ENCODE data around the gene KLHL17. TPM values are rescaled to one million over a fixed set of nuclear protein-coding genes. Genes with fewer than 3 reads are reported as not detected.

The KLHL17 gene
- total RNA-seq, 1 donor from 2014 or later: 6.1 TPM

DNA sequence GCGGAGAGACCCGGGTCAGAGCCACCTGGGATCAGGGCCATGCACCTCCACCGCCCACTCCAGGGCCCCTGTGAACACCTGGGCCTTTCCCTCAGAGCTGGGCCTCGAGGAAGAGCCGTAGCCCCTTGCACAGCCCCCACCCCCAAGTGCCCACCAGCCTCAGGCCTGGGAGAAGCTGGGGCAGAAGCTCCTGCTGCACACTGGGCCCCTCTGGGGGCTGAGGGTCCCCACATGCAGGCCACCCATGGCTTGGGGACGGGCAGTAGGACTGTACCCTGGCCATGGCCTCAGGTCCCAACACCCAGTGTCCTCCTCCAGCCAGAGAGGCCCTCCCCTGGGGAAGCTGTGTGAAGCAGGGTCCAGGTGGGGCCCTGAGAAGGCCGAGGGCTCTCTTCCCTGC, 7.8 kb upstream of the KLHL17 start:
- no peak for DNase-seq

DNA sequence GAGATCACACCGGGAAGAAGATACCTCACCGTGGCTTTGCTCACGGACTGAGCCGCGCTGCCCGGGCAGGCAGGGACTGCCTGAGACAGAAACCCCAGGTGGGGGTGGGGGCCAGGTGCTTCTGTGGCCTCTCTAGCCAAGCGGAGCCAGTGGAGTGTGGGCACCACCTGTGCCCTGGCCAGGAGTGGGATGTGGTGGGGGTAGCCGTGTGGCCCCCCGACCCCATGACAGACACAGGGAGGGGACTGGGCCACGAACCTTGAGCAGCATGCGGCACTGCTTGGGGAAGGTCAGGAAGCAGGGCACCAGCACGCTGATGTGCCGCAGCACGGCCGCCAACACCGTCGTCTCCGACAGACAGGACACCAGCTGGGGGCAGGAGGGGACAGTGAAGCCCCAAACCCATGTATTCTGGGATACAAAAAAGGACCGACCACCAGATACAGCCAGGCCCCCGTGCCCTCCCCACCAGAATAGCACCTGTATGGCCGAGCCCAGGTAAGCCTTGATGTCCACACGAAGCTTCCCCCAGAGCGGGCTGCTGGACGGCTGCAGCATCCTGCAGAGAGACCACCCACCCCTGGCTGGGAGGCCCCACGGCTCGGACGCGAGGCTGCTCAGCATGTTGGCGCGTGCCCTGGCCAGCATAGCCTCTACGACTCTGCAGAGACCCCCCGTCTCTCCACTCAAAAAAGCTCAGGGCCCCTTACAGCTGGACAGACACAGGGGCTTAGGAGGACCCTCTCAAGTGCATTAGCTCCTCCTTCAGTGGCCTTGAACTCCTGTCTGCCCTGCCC, 6.7 kb upstream of the KLHL17 start:
- no peak for DNase-seq

DNA sequence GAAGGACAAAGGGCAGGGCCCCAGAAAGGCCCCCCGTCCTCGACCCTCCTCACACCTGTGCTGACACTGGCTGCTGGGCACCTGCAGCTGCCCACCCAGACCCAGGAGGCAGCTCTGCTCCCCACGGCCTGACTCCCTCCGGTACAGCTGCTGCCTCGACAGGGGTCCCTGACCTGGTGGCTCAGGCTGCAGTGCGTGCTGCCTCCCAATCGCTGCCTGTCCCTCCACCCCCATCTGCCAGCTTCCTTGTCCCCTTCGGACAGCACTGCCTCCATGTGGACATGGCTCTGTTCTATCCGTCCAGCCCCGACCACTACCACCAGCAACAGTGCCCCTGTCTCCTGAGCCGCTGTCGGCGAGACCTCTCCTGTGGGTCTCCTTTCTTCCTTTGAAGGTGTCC, 5.5 kb upstream of the KLHL17 start:
- no peak for DNase-seq

DNA sequence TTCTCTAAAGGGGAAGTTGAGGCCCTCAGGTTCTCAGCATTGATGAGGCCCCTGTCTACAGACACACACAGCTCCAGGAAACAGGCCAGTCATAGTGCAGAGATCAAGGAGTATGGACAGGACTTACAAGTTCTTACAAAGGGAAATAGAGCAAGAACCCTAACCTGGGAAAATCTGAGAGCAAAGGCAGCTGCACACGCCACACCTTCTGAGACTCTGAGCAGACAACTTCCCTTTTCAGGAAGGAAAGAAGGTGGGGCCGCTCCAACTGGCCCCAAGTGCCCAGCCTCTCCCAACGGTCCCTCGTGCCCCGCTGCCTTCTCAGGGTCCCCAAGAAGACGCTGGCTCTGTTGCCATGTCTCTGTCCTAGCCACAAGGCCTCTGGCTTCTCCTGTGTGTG, 4.9 kb upstream of the KLHL17 start:
- DNase-seq: no peak

DNA sequence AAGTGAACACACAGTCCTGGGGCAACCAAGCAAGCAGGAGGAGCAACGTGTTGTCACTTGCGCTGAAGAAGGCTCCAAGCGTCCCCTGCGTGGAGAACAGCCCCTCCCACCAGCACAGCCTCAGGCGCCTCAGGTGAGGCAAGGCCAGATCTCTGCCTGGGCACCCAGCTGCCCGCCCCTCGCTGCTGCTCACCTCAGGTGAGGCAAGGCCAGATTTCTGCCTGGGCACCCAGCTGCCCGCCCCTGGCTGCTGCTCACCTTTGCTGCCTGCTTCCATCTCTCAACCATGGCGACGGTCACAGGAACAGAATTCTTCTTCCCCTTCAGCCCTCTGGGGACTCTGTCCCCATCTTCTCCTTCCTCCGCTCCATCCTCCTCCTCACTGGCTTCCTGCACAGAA, 3.7 kb upstream of the KLHL17 start:
- no peak for DNase-seq

DNA sequence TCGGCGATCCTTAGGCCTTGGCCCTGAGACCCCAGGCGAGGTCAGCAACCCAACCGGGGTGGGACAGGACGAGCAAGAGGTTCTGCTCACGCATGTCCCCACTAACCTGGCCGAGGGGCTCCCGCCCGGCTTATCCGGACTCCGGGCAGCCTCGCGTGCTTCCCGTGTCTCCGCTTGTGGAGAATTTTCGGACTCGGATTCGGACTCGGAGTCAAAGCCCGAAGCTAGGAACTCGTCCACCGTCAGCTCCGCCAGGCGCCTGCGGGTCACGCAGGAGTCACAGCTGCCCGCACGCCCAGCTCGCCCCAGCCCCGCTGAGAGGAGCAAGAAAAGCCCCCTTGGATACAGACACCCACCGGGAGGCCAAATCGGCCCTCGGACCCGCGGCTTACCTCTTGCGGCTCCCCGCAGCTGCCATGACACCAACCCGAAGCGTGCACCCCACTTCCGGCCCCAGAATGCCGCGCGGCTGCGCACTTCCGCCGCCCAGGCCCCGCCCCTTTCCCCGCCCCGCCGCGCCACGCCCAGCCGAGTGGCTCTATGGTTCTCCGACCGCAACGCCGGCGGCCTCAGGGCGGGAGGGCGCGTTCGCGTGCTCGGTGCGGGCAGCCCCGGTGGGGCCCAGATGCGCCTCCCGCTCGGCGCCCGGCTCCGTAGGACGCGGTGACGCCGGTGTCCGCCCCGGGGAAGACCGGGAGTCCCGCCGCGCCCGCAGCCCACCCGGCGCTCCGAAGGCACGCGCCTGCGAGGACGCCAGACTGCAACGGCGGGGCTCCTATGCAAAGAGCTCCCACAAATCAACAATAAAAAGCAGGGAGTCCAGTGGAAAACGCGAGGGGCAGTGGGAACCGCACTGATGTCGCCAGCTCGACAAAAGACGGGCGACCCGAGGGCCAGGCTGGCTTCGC, 1.3 kb upstream of the KLHL17 start, which contains the start of gene NOC2L:
TSS of gene NOC2L (minus strand) at position 434 of the 908 bp plus-strand sequence. CDS start at position 418, 16 bp downstream.
- peak; percentile 94 for DNase-seq

DNA sequence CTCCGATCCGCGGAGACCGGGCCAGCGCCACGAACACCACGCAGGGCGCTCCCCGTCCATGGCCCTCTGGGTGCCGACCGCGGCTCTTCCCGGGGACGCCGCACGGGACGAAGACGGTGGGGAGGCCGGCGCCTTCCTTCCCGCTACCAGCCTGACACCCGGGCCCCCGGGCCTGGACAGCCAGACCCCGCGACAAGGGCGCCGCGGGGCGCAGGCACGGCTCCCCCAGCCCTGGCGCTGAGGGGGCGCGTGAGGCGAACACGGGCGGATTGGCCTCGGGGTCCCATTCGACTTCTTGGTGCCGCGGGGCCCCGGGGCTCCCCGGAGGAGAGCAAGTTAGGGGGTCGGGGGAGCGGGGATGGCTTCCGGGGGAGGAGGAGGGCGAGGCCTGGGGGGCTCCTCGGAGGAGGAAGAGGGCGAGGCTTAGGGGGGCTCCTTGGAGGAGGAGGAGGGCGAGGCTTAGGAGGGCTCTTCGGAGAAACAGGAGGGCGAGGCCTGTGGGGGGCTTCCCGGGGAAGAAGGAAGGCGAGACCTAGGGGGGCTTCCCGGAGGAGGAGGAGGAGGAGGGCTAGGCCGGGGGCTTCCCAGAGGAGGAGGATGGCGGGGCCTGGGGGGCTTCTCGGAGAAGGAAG, 537 bp upstream of the KLHL17 start:
- DNase-seq: no peak

DNA sequence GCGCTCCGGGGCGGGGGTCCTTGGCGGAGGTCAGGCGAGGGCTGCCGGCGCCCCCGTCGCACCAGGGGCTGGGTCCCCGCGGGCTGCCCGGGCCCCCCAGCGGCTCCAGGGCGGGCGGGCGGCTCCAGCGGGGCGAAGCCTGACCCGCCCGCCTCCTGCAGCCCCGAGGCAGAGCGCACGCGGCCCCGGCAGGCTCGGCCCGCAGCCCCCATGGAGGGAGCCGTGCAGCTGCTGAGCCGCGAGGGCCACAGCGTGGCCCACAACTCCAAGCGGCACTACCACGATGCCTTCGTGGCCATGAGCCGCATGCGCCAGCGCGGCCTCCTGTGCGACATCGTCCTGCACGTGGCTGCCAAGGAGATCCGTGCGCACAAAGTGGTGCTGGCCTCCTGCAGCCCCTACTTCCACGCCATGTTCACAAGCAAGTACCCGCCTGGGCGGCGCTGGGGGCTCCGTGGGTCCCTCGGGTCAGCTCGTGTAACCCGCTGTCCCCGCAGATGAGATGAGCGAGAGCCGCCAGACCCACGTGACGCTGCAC, 817 bp downstream of the KLHL17 start:
- no peak for DNase-seq

DNA sequence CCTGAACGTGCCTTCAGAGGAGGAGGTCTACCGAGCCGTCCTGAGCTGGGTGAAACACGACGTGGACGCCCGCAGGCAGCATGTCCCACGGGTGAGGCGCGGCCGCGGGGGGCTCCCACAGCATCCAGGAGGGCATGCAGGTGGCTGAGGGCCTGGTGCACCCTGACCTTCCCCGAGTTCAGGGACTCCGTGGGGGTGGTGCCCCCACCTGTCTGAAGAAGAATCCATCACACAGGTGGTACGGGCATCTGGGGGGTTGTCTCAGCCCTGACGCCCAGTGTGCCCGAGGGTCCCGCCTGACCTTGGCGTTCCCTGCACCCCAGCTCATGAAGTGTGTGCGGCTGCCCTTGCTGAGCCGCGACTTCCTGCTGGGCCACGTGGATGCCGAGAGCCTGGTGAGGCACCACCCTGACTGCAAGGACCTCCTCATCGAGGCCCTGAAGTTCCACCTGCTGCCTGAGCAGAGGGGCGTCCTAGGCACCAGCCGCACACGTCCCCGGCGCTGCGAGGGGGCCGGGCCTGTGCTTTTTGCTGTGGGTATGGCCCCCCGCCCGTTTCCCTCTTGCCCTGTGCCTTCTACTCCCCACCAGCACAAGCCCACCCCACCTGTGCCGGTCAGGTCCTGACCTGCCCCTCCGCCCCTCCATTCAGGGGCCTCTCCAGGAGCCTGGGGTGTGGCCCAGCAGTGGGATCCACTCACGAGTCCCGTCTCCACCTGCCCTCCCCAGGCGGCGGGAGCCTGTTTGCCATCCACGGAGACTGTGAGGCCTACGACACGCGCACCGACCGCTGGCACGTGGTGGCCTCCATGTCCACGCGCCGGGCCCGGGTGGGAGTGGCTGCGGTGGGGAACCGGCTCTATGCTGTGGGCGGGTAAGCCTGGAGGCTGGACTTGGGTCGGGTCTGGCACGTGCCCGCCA, 2.3 kb downstream of the KLHL17 start:
- DNase-seq: no peak

DNA sequence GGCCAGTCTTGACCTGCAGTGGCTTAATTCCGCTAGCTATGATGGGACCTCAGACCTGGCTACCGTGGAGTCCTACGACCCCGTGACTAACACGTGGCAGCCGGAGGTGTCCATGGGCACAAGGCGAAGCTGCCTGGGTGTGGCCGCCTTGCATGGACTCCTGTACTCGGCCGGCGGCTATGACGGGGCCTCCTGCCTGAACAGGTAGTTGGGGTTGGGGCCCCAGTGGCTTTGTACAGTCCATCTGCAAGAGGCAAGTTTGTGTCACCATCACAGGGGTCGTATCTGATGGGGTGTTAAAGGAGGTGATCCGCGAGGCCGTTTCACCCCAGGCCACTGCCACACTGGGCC, 2.9 kb downstream of the KLHL17 start:
- no peak for DNase-seq

DNA sequence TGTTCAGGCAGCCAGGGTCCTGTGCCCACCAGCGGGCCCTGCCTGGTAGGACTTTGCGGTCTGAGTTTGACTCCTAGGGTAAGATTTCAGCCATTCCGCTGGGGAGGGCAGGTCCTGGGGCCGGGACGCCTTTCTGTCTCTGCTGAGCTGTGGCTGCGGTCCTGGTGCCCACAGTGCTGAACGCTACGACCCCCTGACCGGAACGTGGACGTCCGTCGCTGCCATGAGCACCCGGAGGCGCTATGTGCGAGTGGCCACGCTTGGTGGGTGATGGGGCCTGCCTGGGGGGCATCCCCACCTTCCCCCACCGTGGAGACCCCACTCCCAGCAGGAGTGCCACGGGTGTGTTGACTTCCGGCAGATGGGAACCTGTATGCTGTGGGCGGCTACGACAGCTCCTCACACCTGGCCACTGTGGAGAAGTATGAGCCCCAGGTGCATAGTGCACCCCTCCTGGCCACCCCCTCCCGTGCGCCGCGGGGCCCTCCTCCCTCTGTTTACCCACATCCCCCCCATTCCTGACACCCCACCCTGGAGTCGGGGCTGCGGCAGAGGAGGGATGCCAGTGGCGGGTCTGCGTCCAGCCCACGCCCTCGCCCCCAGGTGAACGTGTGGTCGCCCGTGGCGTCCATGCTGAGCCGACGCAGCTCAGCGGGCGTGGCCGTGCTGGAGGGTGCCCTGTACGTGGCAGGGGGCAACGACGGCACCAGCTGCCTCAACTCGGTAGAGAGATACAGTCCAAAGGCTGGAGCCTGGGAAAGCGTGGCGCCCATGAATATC, 3.6 kb downstream of the KLHL17 start:
- DNase-seq: no peak

DNA sequence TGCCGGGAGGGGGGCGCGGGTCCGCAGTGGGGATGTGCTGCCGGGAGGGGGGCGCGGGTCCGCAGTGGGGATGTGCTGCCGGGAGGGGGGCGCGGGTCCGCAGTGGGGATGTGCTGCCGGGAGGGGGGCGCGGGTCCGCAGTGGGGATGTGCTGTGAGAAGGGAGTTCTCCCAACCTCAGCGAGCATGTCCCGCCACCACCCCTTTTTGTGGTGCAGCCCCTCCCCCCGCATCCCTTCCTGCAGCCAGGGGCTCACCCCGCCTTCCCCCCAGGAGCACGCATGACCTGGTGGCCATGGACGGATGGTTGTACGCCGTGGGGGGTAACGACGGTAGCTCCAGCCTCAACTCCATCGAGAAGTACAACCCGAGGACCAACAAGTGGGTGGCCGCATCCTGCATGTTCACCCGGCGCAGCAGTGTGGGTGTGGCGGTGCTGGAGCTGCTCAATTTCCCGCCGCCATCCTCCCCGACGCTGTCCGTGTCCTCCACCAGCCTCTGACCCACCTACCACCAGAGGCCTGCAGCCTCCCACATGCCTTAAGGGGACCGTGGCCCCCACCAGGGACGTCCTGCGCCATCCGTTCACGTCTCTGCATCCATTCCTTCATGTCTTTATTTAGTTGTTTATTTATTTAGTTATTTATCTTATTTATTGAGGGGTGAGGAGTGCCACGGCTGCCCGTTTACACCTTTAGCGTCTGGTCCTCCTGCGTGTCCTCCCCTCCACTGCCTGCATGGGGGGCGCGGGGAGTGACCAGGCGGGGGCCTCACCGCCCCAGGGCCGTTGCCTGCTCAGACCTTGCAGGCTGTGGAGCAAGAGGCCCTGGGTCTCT, 4.5 kb downstream of the KLHL17 start:
- no peak for DNase-seq

DNA sequence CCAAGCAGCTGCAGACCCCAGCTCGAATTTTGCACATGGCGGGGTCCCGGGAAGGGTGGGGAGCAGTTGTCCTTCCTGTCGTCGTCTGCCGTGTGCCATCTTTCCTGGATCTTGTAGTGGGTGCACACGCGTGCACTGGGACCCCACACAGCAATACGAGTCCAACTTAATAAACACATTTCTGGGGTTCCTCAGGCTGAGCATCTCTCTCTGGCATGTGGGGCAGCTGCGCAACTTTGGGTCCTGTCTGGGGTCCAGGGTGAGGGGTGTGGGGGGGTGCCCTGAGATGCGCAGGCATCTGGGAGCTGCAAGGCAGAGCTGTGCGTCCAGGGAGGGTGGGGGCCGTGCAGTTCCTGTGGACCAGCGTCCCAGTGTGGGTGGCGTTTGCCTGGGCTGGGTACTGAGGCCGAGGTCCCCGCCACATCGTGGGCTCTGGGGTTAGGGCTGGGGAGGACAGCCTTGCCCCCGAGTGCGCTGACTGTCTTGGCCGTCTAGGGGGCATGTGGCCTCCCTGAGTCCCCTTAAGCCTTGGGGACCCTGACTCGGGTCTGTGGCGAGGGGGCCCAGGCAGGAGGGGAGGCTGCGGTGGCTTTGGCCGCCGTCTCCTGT, 5.2 kb downstream of the KLHL17 start:
- DNase-seq: no peak

DNA sequence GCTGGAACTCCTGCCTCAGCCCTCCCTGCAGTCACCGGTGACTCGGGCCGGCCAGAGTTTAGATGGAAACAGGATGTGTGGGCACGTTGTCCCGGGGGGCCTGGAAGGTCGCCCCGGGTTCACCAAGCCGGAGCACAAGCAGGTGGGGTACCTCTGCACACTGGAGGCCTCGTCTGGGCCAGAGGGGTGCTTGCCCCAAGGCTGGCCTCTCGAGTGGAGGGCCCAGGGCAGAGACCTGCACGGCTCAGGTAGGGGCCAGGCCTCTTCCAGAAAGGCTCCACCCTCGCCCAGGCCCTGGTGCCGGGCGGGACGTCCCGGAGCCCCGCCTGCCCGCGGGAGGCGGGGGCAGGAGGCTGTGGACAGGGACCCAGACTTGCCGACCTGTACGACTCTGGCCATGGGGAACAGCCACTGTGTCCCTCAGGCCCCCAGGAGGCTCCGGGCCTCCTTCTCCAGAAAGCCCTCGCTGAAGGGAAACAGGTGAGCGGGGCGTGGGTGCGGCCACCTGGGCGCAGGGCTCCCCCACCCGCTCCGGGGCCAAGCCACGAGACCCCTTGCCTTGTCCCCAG, 5.8 kb downstream of the KLHL17 start, which contains the start of gene PLEKHN1:
TSS of gene PLEKHN1 (plus strand) at position 348 of the 569 bp plus-strand sequence. CDS start at position 398, 50 bp downstream.
- DNase-seq: no peak

DNA sequence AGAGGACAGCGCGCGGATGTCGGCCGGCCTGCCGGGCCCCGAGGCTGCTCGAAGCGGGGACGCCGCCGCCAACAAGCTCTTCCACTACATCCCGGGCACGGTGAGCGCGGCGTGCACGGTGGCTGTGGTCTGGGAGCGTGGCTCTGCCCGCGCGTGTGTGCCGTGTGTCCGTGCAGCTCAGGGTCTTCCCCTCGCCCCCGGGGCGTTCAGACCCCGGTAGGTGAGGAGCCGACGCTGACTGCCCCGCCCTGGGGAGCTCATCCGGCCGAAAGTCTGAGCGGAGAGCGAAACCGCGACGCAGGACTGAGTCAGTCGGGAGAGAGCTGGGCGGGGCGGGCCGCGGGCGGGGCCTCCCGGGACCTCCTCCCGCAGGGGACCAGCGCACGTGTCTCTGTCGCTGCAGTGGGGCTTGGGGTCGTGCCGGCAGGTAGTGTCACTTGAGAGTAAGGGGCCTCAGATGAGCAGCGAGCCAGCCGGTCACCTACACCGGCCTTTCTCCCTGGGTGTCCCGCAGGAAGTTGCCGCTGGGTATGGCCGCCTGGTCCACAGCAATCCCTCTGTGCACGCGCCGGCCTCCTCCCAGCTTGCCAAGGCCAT, 6.4 kb downstream of the KLHL17 start:
- DNase-seq: peak; percentile 31

DNA sequence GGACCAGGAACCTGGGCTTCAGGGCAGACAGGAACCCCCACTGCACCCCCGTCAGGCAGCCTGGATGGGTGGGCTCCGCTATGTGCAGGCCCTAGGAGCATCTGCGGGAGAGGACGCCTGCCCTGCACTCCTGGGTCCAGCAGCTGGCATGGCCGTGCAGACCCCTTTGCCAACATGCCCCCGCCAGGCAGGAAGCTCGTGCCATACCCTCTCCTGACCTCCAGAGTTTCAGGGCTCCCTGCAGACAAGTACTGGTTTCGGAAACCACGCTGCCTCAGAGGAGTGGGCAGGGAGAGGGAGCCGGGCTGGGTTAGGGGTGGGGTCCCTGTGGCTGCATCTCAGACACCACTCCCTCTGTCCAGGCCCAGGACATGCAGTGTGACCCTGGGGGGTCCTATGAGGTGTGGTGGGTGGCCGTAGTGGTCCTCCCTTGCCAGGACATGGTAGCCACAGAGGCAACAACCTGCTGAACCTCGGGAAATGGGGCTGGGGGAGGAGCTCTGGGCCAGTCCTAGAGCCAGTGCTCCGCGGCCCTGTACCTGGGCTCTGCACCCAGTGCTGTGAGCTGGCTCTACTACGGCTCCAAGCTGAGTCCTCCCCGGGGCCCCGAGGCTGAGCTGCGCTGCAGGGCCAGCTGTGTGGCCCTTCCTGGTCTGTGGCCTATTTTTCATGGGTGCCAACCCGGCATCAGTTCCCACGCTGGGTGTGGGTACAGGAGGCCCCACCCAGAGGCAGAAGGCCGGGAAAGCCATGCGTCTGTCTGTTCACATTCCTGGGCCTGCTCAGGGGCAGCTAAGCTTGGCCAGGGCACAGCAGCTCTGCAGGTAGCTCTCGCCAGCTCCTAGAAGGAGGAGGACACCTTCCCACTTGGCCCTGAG, 7.3 kb downstream of the KLHL17 start:
- no peak for DNase-seq

DNA sequence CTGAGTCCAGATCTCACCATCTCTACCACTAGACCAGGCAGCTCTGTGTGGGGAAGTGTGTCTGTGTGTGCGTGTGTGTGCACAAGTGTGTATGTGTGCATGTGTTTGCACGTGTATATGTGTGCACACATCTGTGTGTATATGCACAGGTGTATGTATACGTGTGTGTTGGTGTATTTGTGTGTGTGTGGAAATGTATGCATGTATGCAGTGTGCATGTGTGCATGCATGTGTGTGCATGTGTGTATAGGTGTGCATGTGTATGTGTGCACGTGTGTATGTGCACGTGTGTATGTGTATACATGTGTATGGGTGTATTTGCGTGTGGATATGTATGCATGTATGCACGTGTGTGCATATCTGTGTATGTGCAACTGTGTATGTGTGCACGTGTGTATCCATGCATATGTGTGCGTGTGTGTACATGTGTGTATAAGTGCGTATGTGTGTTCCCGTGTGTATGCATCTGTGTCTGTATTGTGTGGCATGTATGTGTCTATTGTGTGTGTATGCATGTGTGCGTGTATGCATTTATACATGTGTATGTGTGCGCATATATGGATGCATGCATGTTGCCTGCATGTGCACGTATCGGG, 9.0 kb downstream of the KLHL17 start:
- DNase-seq: no peak

Measured in occipital lobe (tissue), 2 donors.